Stomach (tissue), 4 donors: Measurements from ENCODE around the gene KRTAP12-4.

Source experiments
- EP300 ChIP-seq: sonication (generic); formaldehyde crosslinking; IDR thresholded peaks from one replicate; pipeline ENCODE4 v1.6.1; 2017; ENCODE audit warnings: antibody characterized with exemption
- POLR2AphosphoS5 ChIP-seq, 3 donors: sonication (generic); formaldehyde crosslinking; IDR thresholded peaks; one replicate each; pipeline ENCODE4 v1.6.1; 2016; ENCODE audit warnings: antibody characterized with exemption in 3 of 3
- TF ChIP-seq, protein P1 (sequence below), 7 experiments: fragments of 450-650 bp in 4 of 7; fragments of 200-600 bp in 3 of 7; sonication (generic) in 3 of 7; IDR thresholded peaks; one replicate each; pipeline ENCODE4 v1.5.1; 2016 to 2019; ENCODE audit warnings: antibody characterized with exemption in 7 of 7, control low read depth in 2 of 7, mild to moderate bottlenecking in 1 of 7

- TF ChIP-seq, protein P1, sequence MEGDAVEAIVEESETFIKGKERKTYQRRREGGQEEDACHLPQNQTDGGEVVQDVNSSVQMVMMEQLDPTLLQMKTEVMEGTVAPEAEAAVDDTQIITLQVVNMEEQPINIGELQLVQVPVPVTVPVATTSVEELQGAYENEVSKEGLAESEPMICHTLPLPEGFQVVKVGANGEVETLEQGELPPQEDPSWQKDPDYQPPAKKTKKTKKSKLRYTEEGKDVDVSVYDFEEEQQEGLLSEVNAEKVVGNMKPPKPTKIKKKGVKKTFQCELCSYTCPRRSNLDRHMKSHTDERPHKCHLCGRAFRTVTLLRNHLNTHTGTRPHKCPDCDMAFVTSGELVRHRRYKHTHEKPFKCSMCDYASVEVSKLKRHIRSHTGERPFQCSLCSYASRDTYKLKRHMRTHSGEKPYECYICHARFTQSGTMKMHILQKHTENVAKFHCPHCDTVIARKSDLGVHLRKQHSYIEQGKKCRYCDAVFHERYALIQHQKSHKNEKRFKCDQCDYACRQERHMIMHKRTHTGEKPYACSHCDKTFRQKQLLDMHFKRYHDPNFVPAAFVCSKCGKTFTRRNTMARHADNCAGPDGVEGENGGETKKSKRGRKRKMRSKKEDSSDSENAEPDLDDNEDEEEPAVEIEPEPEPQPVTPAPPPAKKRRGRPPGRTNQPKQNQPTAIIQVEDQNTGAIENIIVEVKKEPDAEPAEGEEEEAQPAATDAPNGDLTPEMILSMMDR (IDR thresholded peaks at IDR 0.05) = no peak
- TF ChIP-seq EP300 = no peak
- no peak for TF ChIP-seq POLR2AphosphoS5 (IDR thresholded peaks at IDR 0.05)
These were observed 17.5 kb upstream of the KRTAP12-4 start for GRCh38 chr21:44671911-44672310.
